Heart right ventricle (tissue), 16 donors: ENCODE measurements around the gene KXD1. TPM values are rescaled to one million over a fixed set of nuclear protein-coding genes. Genes with fewer than 3 reads are reported as not detected.
"Not testable (repeated sequence)": the region's sequence is repeated elsewhere in the genome, so short reads cannot be mapped to it uniquely, and the experiment has no call there.

Experiments
- ATAC-seq, 8 donors: fragments of 200-7000 bp; cut with Tn5 transposase; one replicate each; pipeline ENCODE4 v1.9.1; 2020; ENCODE audit warnings: mild to moderate bottlenecking in 8 of 8, moderate library complexity in 8 of 8, moderate number of reproducible peaks in 1 of 8
- DNase-seq, 2 donors: peaks; one replicate each; pipeline ENCODE4 v3.0.0-alpha.2; 2020
- H3K27ac ChIP-seq, 10 donors: fragments of 200-600 bp; sonication (generic) in 2 of 10; one replicate each; pipeline versions ENCODE4 v1.5.0 to v1.8.0; 2020 to 2022; ENCODE audit warnings: mild to moderate bottlenecking in 3 of 10
- H3K27me3 ChIP-seq, 7 donors: fragments of 200-600 bp; one replicate each; pipeline ENCODE4 v1.8.0; 2021 to 2022; ENCODE audit warnings: mild to moderate bottlenecking in 2 of 7
- H3K36me3 ChIP-seq, 9 donors: fragments of 200-600 bp; sonication (generic) in 1 of 9; one replicate each; pipeline versions ENCODE4 v1.5.0 to v1.8.0; 2020 to 2022; ENCODE audit warnings: mild to moderate bottlenecking in 2 of 9
- H3K4me1 ChIP-seq, 9 donors: fragments of 200-600 bp; sonication (generic) in 1 of 9; one replicate each; pipeline versions ENCODE4 v1.5.0 to v1.8.0; 2020 to 2022; ENCODE audit warnings: mild to moderate bottlenecking in 4 of 9
- H3K4me3 ChIP-seq, 10 donors: fragments of 200-600 bp; sonication (generic) in 2 of 10; one replicate each; pipeline versions ENCODE4 v1.5.0 to v1.8.0; 2020 to 2022; ENCODE audit warnings: mild to moderate bottlenecking in 7 of 10, moderate library complexity in 2 of 10
- H3K9me3 ChIP-seq, 11 donors: fragments of 200-600 bp in 10 of 11; sonication (generic) in 2 of 11; one replicate each; pipeline versions ENCODE4 v1.5.0 to v1.8.0; 2013 to 2022; ENCODE audit warnings: mild to moderate bottlenecking in 2 of 11, control low read depth in 1 of 11, moderate library complexity in 1 of 11
- WGBS, 2 donors: extraction: QIAGEN DNeasy Blood & Tissue Kit; methylation state at CpG; one replicate each; pipeline ENCODE4 v1.1.7; 2013; ENCODE audit warnings: inconsistent platforms in 1 of 2; 5-methylcytosine and 5-hydroxymethylcytosine counted together
- intact Hi-C, 10 donors: fragments of 100-400 bp; cut with DNase I; formaldehyde crosslinking; loops; one replicate each; pipeline versions ENCODE4 v1.11.1 to v1.14.2; 2022
- polyA plus RNA-seq, 2 donors: library from polyadenylated mRNA; stranded (reverse); fragments of 200-250 nt; gene quantifications; one replicate each; pipeline ENCODE4 v1.2.3, GENCODE V29; 2013
- total RNA-seq, 10 donors: library from RNA; stranded (reverse); fragmentation: NEBNext Ultra II Directional in 3 of 10; extraction: Animal tissue kit (Norgen Biotek cat#: 25700) in 3 of 10; gene quantifications; one replicate each; pipeline versions ENCODE4 v1.2.1 to v1.2.4, GENCODE V29; 2021 to 2023
- TF ChIP-seq, protein P1 (sequence below), 9 donors: fragments of 200-600 bp; sonication (generic) in 2 of 9; IDR thresholded peaks; one replicate each; pipeline versions ENCODE4 v1.5.0 to v1.8.0; 2021 to 2022; ENCODE audit warnings: antibody characterized with exemption in 9 of 9, mild to moderate bottlenecking in 5 of 9, moderate library complexity in 1 of 9
- donor health status: Arrhythmogenic right ventricular cardiomyopathy.
- donor health status: ischemic (EF 13 %, LVEDD 7.1; RV severe dilation, severe dysfunction).
- donor health status: healthy with polysubstance abuse.
- donor health status: DM: no; HTN: yes; CAD: no.
- donor health status: DM: no; HTN: no; CAD: no.
- donor health status: ischemic (EF 25% LVEDD 6.9; RV normal size, moderate dysfunction).
- donor health status: ischemic (EF 25% LVEDD 5.7; RV mildly dilated, moderate dysfunction).
- donor health status: healthy.
- donor health status: DM: yes; HTN: yes; CAD: no.
- donor health status: Ischemic cardiomyopathy.
- donor health status: ischemic (EF 35%, LVEDD 5.7; RV mildly dilated, moderate dysfunction).
- donor health status: nonischemic (EF 11% LVEDD 7.7; RV severe dilation, severe dysfunction).
- donor health status: DM: yes; HTN: yes; CAD: no.
- donor health status: PGD.
- donor health status: ischemic (EF 29% LVEDD 5.4; RV normal size, mild dysfunction).
- donor health status: nonischemic (EF 23%, LVEDD 6.1; RV moderate dilation, normal function).

Gene KXD1
- total and polyA plus RNA-seq, 12 donors: 35.6 to 88.6 (median 45.6) TPM

DNA sequence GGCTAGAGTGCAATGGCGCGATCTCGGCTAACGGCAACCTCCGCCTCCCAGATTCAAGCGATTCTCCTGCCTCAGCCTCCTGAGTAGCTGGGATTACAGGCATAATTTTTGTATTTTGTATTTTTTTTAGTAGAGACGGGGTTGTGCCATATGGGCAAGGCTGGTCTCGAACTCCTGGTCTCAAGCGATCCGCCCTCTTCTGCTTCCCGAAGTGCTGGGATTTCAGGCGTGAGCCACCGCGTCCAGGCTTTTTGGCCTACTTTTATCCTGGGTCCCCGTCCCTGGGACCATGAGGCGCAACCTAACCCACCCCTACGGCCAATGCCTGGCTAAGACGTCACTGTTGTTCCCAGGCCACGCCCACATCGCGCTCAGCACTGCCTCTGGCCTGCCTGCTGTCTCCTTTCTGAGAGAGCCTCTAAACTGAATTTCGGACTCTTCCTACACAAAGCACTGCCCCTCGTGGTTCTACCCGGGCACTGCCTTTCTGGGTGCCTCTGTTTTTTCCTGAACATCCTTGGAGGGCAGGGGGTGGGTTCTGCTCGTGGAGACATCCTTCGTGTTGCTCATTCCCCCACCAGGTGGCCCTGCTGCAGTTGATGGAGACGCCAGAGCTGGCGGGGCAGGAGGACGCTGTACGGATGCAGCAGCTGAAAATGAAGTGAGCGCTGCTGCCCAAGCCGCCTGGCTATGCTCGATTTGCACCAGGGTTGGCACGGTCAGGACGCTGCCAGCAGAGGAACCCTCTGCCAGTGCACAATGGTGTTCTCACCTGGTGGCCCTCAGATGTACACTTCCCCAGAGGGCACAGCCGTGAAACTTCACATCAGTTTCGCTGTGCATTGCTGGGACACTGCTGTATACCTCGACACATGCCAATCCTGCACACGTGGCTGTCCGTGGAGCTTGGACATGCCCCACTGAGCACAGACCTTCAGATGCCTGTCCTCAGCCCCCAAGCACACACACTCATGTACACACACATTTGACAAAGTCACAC lies 32.9 kb downstream of the KXD1 start:
- peaks cover 0 to 23% (median 5%) of the 10 kb centered on the region in 9 donors for H3K36me3 ChIP-seq
- WGBS, 2 donors: 75 to 80% methylated on average over 40 of the region's 40 CpGs
- DNase-seq (peak in 1 of 2 donors; percentile 51), ATAC-seq (no peak)
- intact Hi-C loops: loop anchor here in 9 of 10 donors (5.0 to 10.0 kb wide), 7 partner anchors 82 to 277 kb away; partner anchors contain the start of gene CRTC1 (in 1 of the 9)
- H3K9me3 ChIP-seq: no peaks in the 10 kb centered on the region
- H3K4me3 ChIP-seq: peak overlapping the region in 7 of 10 donors; percentile 63 to 95 (median 78)
- TF ChIP-seq, protein P1, sequence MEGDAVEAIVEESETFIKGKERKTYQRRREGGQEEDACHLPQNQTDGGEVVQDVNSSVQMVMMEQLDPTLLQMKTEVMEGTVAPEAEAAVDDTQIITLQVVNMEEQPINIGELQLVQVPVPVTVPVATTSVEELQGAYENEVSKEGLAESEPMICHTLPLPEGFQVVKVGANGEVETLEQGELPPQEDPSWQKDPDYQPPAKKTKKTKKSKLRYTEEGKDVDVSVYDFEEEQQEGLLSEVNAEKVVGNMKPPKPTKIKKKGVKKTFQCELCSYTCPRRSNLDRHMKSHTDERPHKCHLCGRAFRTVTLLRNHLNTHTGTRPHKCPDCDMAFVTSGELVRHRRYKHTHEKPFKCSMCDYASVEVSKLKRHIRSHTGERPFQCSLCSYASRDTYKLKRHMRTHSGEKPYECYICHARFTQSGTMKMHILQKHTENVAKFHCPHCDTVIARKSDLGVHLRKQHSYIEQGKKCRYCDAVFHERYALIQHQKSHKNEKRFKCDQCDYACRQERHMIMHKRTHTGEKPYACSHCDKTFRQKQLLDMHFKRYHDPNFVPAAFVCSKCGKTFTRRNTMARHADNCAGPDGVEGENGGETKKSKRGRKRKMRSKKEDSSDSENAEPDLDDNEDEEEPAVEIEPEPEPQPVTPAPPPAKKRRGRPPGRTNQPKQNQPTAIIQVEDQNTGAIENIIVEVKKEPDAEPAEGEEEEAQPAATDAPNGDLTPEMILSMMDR (IDR thresholded peaks at IDR 0.05): peak in 1 of 9 donors; percentile 10
- H3K27me3 ChIP-seq: peaks cover 0 to 12% (median 4%) of the 10 kb centered on the region in 7 donors
- H3K27ac ChIP-seq: peak overlapping the region in 3 of 10 donors; percentile 83 to 97 (median 92)
- H3K4me1 ChIP-seq: peaks cover 10 to 58% (median 36%) of the 10 kb centered on the region in 9 donors

DNA sequence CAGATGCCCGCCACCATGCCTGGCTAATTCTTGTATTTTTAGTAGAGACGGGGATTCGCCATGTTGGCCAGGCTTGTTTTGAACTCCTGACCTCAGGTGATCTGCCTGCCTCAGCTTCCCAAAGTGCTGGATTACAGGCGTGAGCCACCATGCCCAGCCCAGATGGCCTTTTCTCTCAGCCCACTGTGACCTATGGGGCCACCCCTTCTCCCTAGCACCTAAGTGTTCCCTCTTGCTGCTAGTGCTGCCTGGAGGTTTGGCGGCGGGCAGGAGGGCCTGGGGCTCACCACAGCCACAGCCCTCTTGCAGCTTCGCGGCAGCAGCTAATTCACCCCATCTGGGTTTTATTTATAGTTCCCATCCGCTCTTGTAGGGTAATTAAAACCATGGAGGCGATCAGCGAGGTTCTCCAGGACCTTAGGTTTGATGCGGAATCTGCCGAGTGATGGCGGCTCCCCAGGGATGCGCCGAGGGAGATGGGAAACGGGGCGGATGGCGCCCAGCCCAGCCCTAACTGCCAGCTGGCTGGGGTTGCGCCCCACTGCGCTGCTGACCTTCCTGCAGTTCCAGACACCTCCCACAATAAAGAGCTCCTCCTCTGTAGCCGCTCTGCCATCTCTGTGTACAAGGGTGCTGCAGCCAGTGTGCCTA lies 34.2 kb downstream of the KXD1 start:
- TF ChIP-seq, protein P1 (IDR thresholded peaks at IDR 0.05): no peak
- Histone ChIP-seq H3K27ac (no peak overlapping the region), H3K36me3 (peaks cover 0 to 23% (median 5%) of the 10 kb centered on the region in 9 donors), H3K4me1 (peaks cover 10 to 51% (median 36%) of the 10 kb centered on the region in 9 donors), H3K27me3 (peaks cover 0 to 19% (median 14%) of the 10 kb centered on the region in 7 donors), H3K9me3 (no peaks in the 10 kb centered on the region), H3K4me3 (no peak overlapping the region)
- intact Hi-C loops: loop anchor here in 9 of 10 donors (2.0 to 10.0 kb wide), 8 partner anchors 43 to 275 kb away; partner anchors contain the start of gene CRTC1 (in 1 of the 9)
- no peak for ATAC-seq
- 95 to 96% methylated on average over 22 of the region's 22 CpGs for WGBS, 2 donors
- DNase-seq: no peak

DNA sequence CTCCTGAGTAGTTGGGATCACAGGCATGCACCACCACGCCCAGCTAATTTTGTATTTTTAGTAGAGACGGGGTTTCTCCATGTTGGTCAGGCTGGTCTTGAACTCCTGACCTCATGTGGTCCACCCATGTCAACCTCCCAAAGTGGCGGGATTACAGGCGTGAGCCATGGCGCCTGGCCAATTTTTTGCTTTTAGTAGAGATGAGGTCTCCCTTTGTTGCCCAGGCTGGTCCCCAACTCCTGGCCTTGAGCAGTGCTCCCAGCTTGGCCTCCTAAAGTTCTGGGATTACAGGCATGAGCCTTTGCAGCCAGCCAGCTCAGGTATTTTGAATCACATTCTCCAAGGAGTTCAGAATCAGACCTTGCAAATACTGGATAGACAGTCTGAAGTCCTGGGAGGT lies 35.1 kb downstream of the KXD1 start:
- not testable (repeated sequence) for DNase-seq, H3K4me3 ChIP-seq, H3K9me3 ChIP-seq, H3K27ac ChIP-seq, ATAC-seq
- 85 to 92% methylated on average over 5 of the region's 5 CpGs for WGBS, 2 donors
- H3K4me1 ChIP-seq: peaks cover 10 to 51% (median 36%) of the 10 kb centered on the region in 9 donors
- peaks cover 0 to 23% (median 5%) of the 10 kb centered on the region in 9 donors for H3K36me3 ChIP-seq
- intact Hi-C loops: loop anchor here in 9 of 10 donors (2.0 to 10.0 kb wide), 8 partner anchors 42 to 275 kb away; partner anchors contain the start of gene CRTC1 (in 1 of the 9)
- peaks cover 0 to 26% (median 19%) of the 10 kb centered on the region in 7 donors for H3K27me3 ChIP-seq

DNA sequence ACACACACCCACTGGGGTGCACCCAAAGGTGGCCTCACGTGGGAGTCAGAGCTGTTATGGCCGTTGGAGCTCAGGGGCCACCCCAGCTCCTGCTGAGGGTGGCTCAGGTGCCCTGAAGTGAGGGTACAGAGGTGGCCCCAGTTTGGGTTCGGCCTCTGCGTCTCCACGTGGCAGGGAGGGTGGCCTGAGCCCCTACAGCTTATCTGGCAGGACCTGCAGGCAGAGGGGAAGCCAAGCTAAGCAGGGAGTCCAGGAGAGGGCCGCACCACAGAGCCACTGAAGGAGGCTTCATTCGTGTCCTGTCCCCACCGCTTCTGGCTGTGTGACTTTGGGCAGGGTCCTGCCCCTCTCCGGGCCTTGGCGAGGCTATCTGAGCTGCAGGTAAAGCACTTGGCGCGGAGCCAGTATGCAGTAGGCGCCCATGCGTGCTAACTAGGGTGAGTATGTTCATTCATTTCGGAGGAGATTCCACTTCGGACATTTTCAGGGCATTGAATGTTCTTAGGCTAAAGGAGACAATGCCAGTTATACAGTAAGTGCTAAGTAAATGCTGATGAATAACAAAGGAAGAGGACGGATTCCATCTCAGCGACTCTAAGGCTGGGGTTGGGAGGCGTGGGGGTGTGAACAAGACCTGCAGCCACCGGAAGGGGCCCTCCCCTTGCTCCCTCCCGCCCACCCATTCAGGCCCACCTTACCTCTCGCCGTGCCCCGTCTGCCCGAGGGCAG lies 35.9 kb downstream of the KXD1 start:
- Histone ChIP-seq H3K4me3 (peak overlapping the region in 6 of 10 donors; percentile 42 to 54 (median 46)), H3K27me3 (peaks cover 0 to 34% (median 25%) of the 10 kb centered on the region in 7 donors), H3K36me3 (peaks cover 0 to 23% (median 5%) of the 10 kb centered on the region in 9 donors), H3K27ac (peak overlapping the region in 1 of 10 donors; percentile 31), H3K4me1 (peaks cover 10 to 43% (median 30%) of the 10 kb centered on the region in 9 donors), H3K9me3 (no peaks in the 10 kb centered on the region)
- 33 to 36% methylated on average over 24 to 25 of the region's 25 CpGs for WGBS, 2 donors
- intact Hi-C loops: loop anchor here in 9 of 10 donors (1.0 to 10.0 kb wide), 11 partner anchors 41 to 274 kb away; partner anchors contain the start of gene CRTC1 (in 1 of the 9)
- DNase-seq (no peak), ATAC-seq (no peak)
- TF ChIP-seq, protein P1 (IDR thresholded peaks at IDR 0.05): no peak
